Left lung (tissue), 10 donors: ENCODE results near the gene SPINK4. TPM values are rescaled to one million over a fixed set of nuclear protein-coding genes. Genes with fewer than 3 reads are reported as not detected.

Experiments used
- ATAC-seq: fragments of 200-7000 bp; cut with Tn5 transposase; one replicate; pipeline ENCODE4 v1.9.1; 2020; ENCODE audit warnings: moderate library complexity
- DNase-seq, 4 donors: peaks; one replicate each; pipeline ENCODE4 v3.0.0-alpha.2; 2013 to 2020
- H3K27ac ChIP-seq, 2 donors: fragments of 200-600 bp; sonication (generic) in 1 of 2; one replicate each; pipeline versions ENCODE4 v1.5.0 to v1.8.0; 2020 to 2021
- H3K27me3 ChIP-seq, 2 donors: fragments of 200-600 bp; sonication (generic) in 1 of 2; one replicate each; pipeline versions ENCODE4 v1.5.0 to v1.8.0; 2020 to 2021
- H3K36me3 ChIP-seq, 2 donors: fragments of 200-600 bp; sonication (generic) in 1 of 2; one replicate each; pipeline versions ENCODE4 v1.5.0 to v1.8.0; 2020 to 2021
- H3K4me1 ChIP-seq, 2 donors: fragments of 200-600 bp; one replicate each; pipeline ENCODE4 v1.8.0; 2021
- H3K4me3 ChIP-seq, 2 donors: fragments of 200-600 bp; sonication (generic) in 1 of 2; one replicate each; pipeline versions ENCODE4 v1.5.0 to v1.8.0; 2020 to 2021; ENCODE audit warnings: mild to moderate bottlenecking in 1 of 2
- H3K9me3 ChIP-seq, 2 donors: fragments of 200-600 bp; sonication (generic) in 1 of 2; one replicate each; pipeline versions ENCODE4 v1.5.0 to v1.8.0; 2020 to 2021
- CTCF ChIP-seq, 2 donors: fragments of 200-600 bp; sonication (generic) in 1 of 2; IDR thresholded peaks; one replicate each; pipeline versions ENCODE4 v1.5.0 to v1.8.0; 2021; ENCODE audit warnings: antibody characterized with exemption in 2 of 2
- intact Hi-C, 2 donors: fragments of 100-400 bp; cut with DNase I; formaldehyde crosslinking; loops; one replicate each; pipeline versions ENCODE4 v1.11.2 to v1.14.2; 2022
- polyA plus RNA-seq, 6 donors: library from polyadenylated mRNA; unstranded; fragments of 120-200 nt; gene quantifications; one replicate each; pipeline ENCODE4 v1.2.1, GENCODE V29; 2013; ENCODE audit not compliant: insufficient read length in 6 of 6
- total RNA-seq, 2 donors: library from RNA; stranded (reverse); fragmentation: NEBNext Ultra II Directional; extraction: Animal tissue kit (Norgen Biotek cat#: 25700); gene quantifications; one replicate each; pipeline ENCODE4 v1.2.1, GENCODE V29; 2021
- donor health status: DM: no; HTN: yes; CAD: no.
- donor health status: DM: no; HTN: no; CAD: no.

Gene SPINK4
- total and polyA plus RNA-seq, 8 donors = not detected

- Histone ChIP-seq H3K4me3 (no peak overlapping the region), H3K36me3 (no peaks in the 10 kb centered on the region), H3K27ac (no peak overlapping the region), H3K27me3 (no peaks in the 10 kb centered on the region), H3K4me1 (no peaks in the 10 kb centered on the region), H3K9me3 (no peaks in the 10 kb centered on the region)
- ATAC-seq (no peak), DNase-seq (no peak)
- intact Hi-C loops = no loop called here
- TF ChIP-seq CTCF (IDR thresholded peaks at IDR 0.05) = no peak
These were observed 29.8 kb upstream of the SPINK4 start for GRCh38 chr9:33210006-33210715.

GRCh38 chr9:33211695-33212393, 28.1 kb upstream of the SPINK4 start:
- peak; percentile 77 for ATAC-seq
- no peaks in the 10 kb centered on the region for H3K4me1 ChIP-seq
- no peak overlapping the region for H3K4me3 ChIP-seq
- no peak overlapping the region for H3K27ac ChIP-seq
- intact Hi-C loops = no loop called here
- peak in 1 of 4 donors; percentile 73 for DNase-seq
- no peak for TF ChIP-seq CTCF (IDR thresholded peaks at IDR 0.05)
- no peaks in the 10 kb centered on the region for H3K27me3 ChIP-seq
- H3K36me3 ChIP-seq = no peaks in the 10 kb centered on the region
- H3K9me3 ChIP-seq = no peaks in the 10 kb centered on the region

GRCh38 chr9:33220681-33221567, 19.0 kb upstream of the SPINK4 start:
- H3K27ac ChIP-seq = peak overlapping the region in 1 of 2 donors; percentile 45
- H3K9me3 ChIP-seq = no peaks in the 10 kb centered on the region
- no peak for TF ChIP-seq CTCF (IDR thresholded peaks at IDR 0.05)
- H3K27me3 ChIP-seq = no peaks in the 10 kb centered on the region
- H3K4me3 ChIP-seq = no peak overlapping the region
- ATAC-seq = peak; percentile 43
- peak in 1 of 4 donors; percentile 78 for DNase-seq
- intact Hi-C loops = loop anchor here in 1 of 2 donors (10.0 kb wide), 1 partner anchor 136 kb away; no protein-coding TSS in a partner anchor
- H3K4me1 ChIP-seq = peaks cover 0 to 19% of the 10 kb centered on the region in 2 donors
- H3K36me3 ChIP-seq = no peaks in the 10 kb centered on the region

- H3K9me3 ChIP-seq = no peaks in the 10 kb centered on the region
- H3K4me1 ChIP-seq = peaks cover 0 to 24% of the 10 kb centered on the region in 2 donors
- no peak for TF ChIP-seq CTCF (IDR thresholded peaks at IDR 0.05)
- ATAC-seq (no peak), DNase-seq (no peak)
- no peak overlapping the region for H3K4me3 ChIP-seq
- H3K36me3 ChIP-seq = no peaks in the 10 kb centered on the region
- intact Hi-C loops = loop anchor here in 1 of 2 donors (10.0 kb wide), 1 partner anchor 137 kb away; no protein-coding TSS in a partner anchor
- H3K27me3 ChIP-seq = no peaks in the 10 kb centered on the region
- H3K27ac ChIP-seq = peak overlapping the region in 1 of 2 donors; percentile 45
These were observed 18.4 kb upstream of the SPINK4 start for GRCh38 chr9:33221568-33221884.
